Endothelial cell of umbilical vein (primary cell): ENCODE measurements around the gene CUL3.

Experiments used
- GATA2 ChIP-seq: IDR thresholded peaks from 2 replicates; pipeline ENCODE4 v1.7.0; 2011; ENCODE audit warnings: low read depth, mild to moderate bottlenecking, moderate library complexity, mixed read lengths, low read length; ENCODE audit not compliant: insufficient read length, insufficient read depth
- TF ChIP-seq, protein P1 (sequence below), 2 donors: IDR thresholded peaks; 1 replicate in 1 of 2; 2 replicates in 1 of 2; pipeline ENCODE4 v1.5.1; 2011; ENCODE audit warnings: low read length in 2 of 2, mild to moderate bottlenecking in 2 of 2, moderate library complexity in 2 of 2, control low read depth in 1 of 2, inconsistent platforms in 1 of 2, low read depth in 1 of 2; ENCODE audit not compliant: insufficient read depth in 1 of 2; ENCODE audit errors: extremely low read depth in 1 of 2
- TF ChIP-seq, protein P2 (sequence below): IDR thresholded peaks from 2 replicates; pipeline ENCODE4 v1.6.1; 2011; ENCODE audit not compliant: insufficient read depth, insufficient read length

GRCh38 chr2:224563537-224563936, 21.6 kb downstream of the CUL3 start:
- TF ChIP-seq, protein P1, sequence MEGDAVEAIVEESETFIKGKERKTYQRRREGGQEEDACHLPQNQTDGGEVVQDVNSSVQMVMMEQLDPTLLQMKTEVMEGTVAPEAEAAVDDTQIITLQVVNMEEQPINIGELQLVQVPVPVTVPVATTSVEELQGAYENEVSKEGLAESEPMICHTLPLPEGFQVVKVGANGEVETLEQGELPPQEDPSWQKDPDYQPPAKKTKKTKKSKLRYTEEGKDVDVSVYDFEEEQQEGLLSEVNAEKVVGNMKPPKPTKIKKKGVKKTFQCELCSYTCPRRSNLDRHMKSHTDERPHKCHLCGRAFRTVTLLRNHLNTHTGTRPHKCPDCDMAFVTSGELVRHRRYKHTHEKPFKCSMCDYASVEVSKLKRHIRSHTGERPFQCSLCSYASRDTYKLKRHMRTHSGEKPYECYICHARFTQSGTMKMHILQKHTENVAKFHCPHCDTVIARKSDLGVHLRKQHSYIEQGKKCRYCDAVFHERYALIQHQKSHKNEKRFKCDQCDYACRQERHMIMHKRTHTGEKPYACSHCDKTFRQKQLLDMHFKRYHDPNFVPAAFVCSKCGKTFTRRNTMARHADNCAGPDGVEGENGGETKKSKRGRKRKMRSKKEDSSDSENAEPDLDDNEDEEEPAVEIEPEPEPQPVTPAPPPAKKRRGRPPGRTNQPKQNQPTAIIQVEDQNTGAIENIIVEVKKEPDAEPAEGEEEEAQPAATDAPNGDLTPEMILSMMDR (IDR thresholded peaks at IDR 0.05; ENCODE audit: extremely low read depth in 1 of 2, insufficient read depth in 1 of 2, low read depth in 1 of 2, low read length in 2 of 2): no peak
- TF ChIP-seq GATA2: no peak
- TF ChIP-seq, protein P2, sequence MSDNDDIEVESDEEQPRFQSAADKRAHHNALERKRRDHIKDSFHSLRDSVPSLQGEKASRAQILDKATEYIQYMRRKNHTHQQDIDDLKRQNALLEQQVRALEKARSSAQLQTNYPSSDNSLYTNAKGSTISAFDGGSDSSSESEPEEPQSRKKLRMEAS: no peak
